NCI-H2227 (cell line): ENCODE measurements around the gene MON1B.

ENCODE experiments used
- DNase-seq: peaks from one replicate; lab custom pipeline; 2025; ENCODE audit not compliant: unreplicated experiment; lab: John Stamatoyannopoulos, UW

Gene MON1B

GRCh38 chr16:77195411-77195810 lies 4.4 kb downstream of the MON1B start:
- no peak for DNase-seq

GRCh38 chr16:77197747-77198146 lies 6.8 kb downstream of the MON1B start:
- no peak for DNase-seq

GRCh38 chr16:77199211-77199610 lies 8.2 kb downstream of the MON1B start, which contains the start of gene SYCE1L:
Gene SYCE1L, plus strand, starts transcription at chr16:77199408. Its CDS starts 44 bp downstream, at chr16:77199452.
- no peak for DNase-seq

GRCh38 chr16:77206533-77206932 lies 15.5 kb downstream of the MON1B start:
- no peak for DNase-seq

- DNase-seq, result no peak
Measured at GRCh38 chr16:77207030-77207429, 16.0 kb downstream of the MON1B start.

- DNase-seq, result no peak
Measured at GRCh38 chr16:77208382-77208781, 17.4 kb downstream of the MON1B start.

- peak; percentile 90 for DNase-seq
Measured at GRCh38 chr16:77211880-77212740, 21.1 kb downstream of the MON1B start.

GRCh38 chr16:77212741-77213541 lies 22.0 kb downstream of the MON1B start:
- DNase-seq, result peak; percentile 66

- no peak for DNase-seq
Measured at GRCh38 chr16:77213542-77214106, 22.6 kb downstream of the MON1B start.

GRCh38 chr16:77214411-77215138 lies 23.6 kb downstream of the MON1B start:
- DNase-seq, result no peak

- no peak for DNase-seq
Measured at GRCh38 chr16:77219437-77219836, 28.4 kb downstream of the MON1B start.

GRCh38 chr16:77220427-77220826 lies 29.4 kb downstream of the MON1B start:
- DNase-seq, result no peak

- DNase-seq, result no peak
Measured at GRCh38 chr16:77221482-77221881, 30.5 kb downstream of the MON1B start.

GRCh38 chr16:77223184-77223583 lies 32.2 kb downstream of the MON1B start:
- peak; percentile 2 for DNase-seq

GRCh38 chr16:77225182-77225581 lies 34.2 kb downstream of the MON1B start:
- DNase-seq, result no peak

GRCh38 chr16:77227745-77228144 lies 36.8 kb downstream of the MON1B start:
- no peak for DNase-seq

GRCh38 chr16:77231047-77231446 lies 40.1 kb downstream of the MON1B start:
- DNase-seq, result no peak

GRCh38 chr16:77233799-77234519 lies 43.0 kb downstream of the MON1B start:
- DNase-seq, result peak; percentile 31

- peak; percentile 79 for DNase-seq
Measured at GRCh38 chr16:77234611-77235010, 43.6 kb downstream of the MON1B start.

- peak; percentile 92 for DNase-seq
Measured at GRCh38 chr16:77236063-77236511, 45.1 kb downstream of the MON1B start.
